WTC11 (cell line): ENCODE data around the gene GCK. TPM values are rescaled to one million over a fixed set of nuclear protein-coding genes. Genes with fewer than 3 reads are reported as not detected.

Source experiments
- ATAC-seq: fragments of 200-7000 bp; cut with Tn5 transposase; 2 replicates; pipeline ENCODE4 v1.10.0; 2021; ENCODE audit warnings: mild to moderate bottlenecking, moderate library complexity
- CTCF ChIA-PET: fragments of 300-600 bp; sonication (Branson Sonifier 250); formaldehyde crosslinking; loops from one replicate; lab custom pipeline; 2021; ENCODE audit warnings: antibody characterized with exemption; lab: Charles Lee
- POLR2A ChIA-PET: fragments of 350-600 bp; sonication (Branson Sonifier 250); formaldehyde crosslinking; loops from one replicate; lab custom pipeline; 2021; ENCODE audit warnings: antibody characterized with exemption; lab: Charles Lee
- DNase-seq: peaks from one replicate; pipeline ENCODE4 v3.0.0; 2021; ENCODE audit warnings: low spot score
- H3K27ac Mint-ChIP-seq: 2 replicates; pipeline ENCODE4 v1.8.0; 2021; ENCODE audit warnings: mixed read lengths
- H3K27me3 Mint-ChIP-seq: 2 replicates; pipeline ENCODE4 v1.8.0; 2021; ENCODE audit warnings: low read depth, mild to moderate bottlenecking, moderate library complexity, mixed read lengths
- H3K36me3 Mint-ChIP-seq: 2 replicates; pipeline ENCODE4 v1.8.0; 2021; ENCODE audit warnings: mixed read lengths
- H3K4me1 Mint-ChIP-seq: 2 replicates; pipeline ENCODE4 v1.8.0; 2022; ENCODE audit warnings: mixed read lengths
- H3K4me3 Mint-ChIP-seq: 2 replicates; pipeline ENCODE4 v1.8.0; 2021; ENCODE audit warnings: mild to moderate bottlenecking, moderate library complexity, mixed read lengths
- H3K9me3 Mint-ChIP-seq: 2 replicates; pipeline ENCODE4 v1.8.0; 2021; ENCODE audit warnings: mixed read lengths
- CBFB ChIP-seq: sonication (generic); formaldehyde crosslinking; IDR thresholded peaks from 2 replicates; pipeline ENCODE4 v1.8.1; 2022; ENCODE audit warnings: mild to moderate bottlenecking, low read depth, missing genetic modification reagents
- E2F4 ChIP-seq: sonication (generic); formaldehyde crosslinking; IDR thresholded peaks from 2 replicates; pipeline ENCODE4 v1.8.1; 2022; ENCODE audit warnings: low read depth, mild to moderate bottlenecking, moderate library complexity, missing genetic modification reagents, borderline replicate concordance
- ELF4 ChIP-seq: sonication (generic); formaldehyde crosslinking; IDR thresholded peaks from 2 replicates; pipeline ENCODE4 v1.8.1; 2022; ENCODE audit warnings: low read depth, mild to moderate bottlenecking, moderate library complexity, missing genetic modification reagents
- FOXK1 ChIP-seq: sonication (generic); formaldehyde crosslinking; IDR thresholded peaks from 2 replicates; pipeline ENCODE4 v1.8.0; 2022; ENCODE audit warnings: mild to moderate bottlenecking, moderate library complexity, missing genetic modification reagents
- NFYB ChIP-seq: sonication (generic); formaldehyde crosslinking; conservative IDR thresholded peaks from 2 replicates; pipeline ENCODE4 v1.8.0; 2022; ENCODE audit warnings: low read depth, missing genetic modification reagents
- NR2C2 ChIP-seq: sonication (generic); formaldehyde crosslinking; IDR thresholded peaks from 2 replicates; pipeline ENCODE4 v1.8.0; 2022; ENCODE audit warnings: mild to moderate bottlenecking, missing genetic modification reagents
- NR3C1 ChIP-seq: sonication (generic); formaldehyde crosslinking; conservative IDR thresholded peaks from 2 replicates; pipeline ENCODE4 v1.8.1; 2023; ENCODE audit warnings: low read depth, mild to moderate bottlenecking, missing genetic modification reagents
- OVOL2 ChIP-seq: fragments of 250-450 bp; sonication (Bioruptor Pico); IDR thresholded peaks from 2 replicates; pipeline ENCODE4 v1.9.0; 2021; ENCODE audit warnings: mild to moderate bottlenecking, borderline replicate concordance
- PRRX2 ChIP-seq: fragments of 250-450 bp; sonication (Bioruptor Pico); IDR thresholded peaks from 2 replicates; pipeline ENCODE4 v1.8.0; 2021; ENCODE audit warnings: mild to moderate bottlenecking
- RELA ChIP-seq: sonication (generic); formaldehyde crosslinking; IDR thresholded peaks from 2 replicates; pipeline ENCODE4 v1.8.1; 2022; ENCODE audit warnings: missing genetic modification reagents, mild to moderate bottlenecking, borderline replicate concordance
- RORB ChIP-seq: fragments of 250-450 bp; sonication (Bioruptor Pico); IDR thresholded peaks from 2 replicates; pipeline ENCODE4 v1.9.0; 2021; ENCODE audit warnings: mild to moderate bottlenecking
- SP1 ChIP-seq: sonication (generic); formaldehyde crosslinking; conservative IDR thresholded peaks from 2 replicates; pipeline ENCODE4 v1.8.1; 2022; ENCODE audit warnings: missing genetic modification reagents
- ZNF138 ChIP-seq: sonication (generic); formaldehyde crosslinking; conservative IDR thresholded peaks from 2 replicates; pipeline ENCODE4 v1.8.1; 2022; ENCODE audit warnings: mild to moderate bottlenecking, moderate library complexity, missing genetic modification reagents
- ZNF416 ChIP-seq: fragments of 250-450 bp; sonication (Bioruptor Pico); IDR thresholded peaks from 2 replicates; pipeline ENCODE4 v1.9.0; 2021; ENCODE audit warnings: mild to moderate bottlenecking, inconsistent platforms
- ZNF671 ChIP-seq: fragments of 250-450 bp; sonication (Bioruptor Pico); IDR thresholded peaks from 2 replicates; pipeline ENCODE4 v1.8.0; 2021; ENCODE audit warnings: mild to moderate bottlenecking
- total RNA-seq: library from RNA; stranded (reverse); gene quantifications from 3 replicates; pipeline ENCODE4 v1.2.3, GENCODE V29; 2021
- TF ChIP-seq, protein P1 (sequence below): sonication (generic); formaldehyde crosslinking; IDR thresholded peaks from 2 replicates; pipeline ENCODE4 v1.8.0; 2022; ENCODE audit warnings: mild to moderate bottlenecking, missing genetic modification reagents
- TF ChIP-seq, protein P2 (sequence below): sonication (generic); formaldehyde crosslinking; IDR thresholded peaks from 2 replicates; pipeline ENCODE4 v1.8.0; 2022; ENCODE audit warnings: missing genetic modification reagents

Gene GCK
- total RNA-seq, 1 experiment from 2014 or later, result 3.3 TPM

- Mint-ChIP-seq H3K4me3 (no peak overlapping the region), H3K4me1 (no peaks in the 10 kb centered on the region), H3K36me3 (no peaks in the 10 kb centered on the region), H3K9me3 (no peaks in the 10 kb centered on the region), H3K27me3 (no peaks in the 10 kb centered on the region; the same call in 1 of the 2 replicates), H3K27ac (no peak overlapping the region)
- POLR2A ChIA-PET, result no interaction called here
- CTCF ChIA-PET, result interaction anchor here (1.0 to 1.8 kb wide), 5 partner anchors 10 to 85 kb away, joined by 3 to 6 read pairs (median 3); partner anchors contain the start of gene AEBP1
- TF ChIP-seq CBFB (CRISPR knock-in tag), result no peak
- TF ChIP-seq NR2C2, result no peak
- no peak for TF ChIP-seq RORB (CRISPR knock-in tag)
- TF ChIP-seq PRRX2 (CRISPR knock-in tag), result no peak
- TF ChIP-seq OVOL2 (CRISPR knock-in tag), result no peak
- TF ChIP-seq, protein P1, sequence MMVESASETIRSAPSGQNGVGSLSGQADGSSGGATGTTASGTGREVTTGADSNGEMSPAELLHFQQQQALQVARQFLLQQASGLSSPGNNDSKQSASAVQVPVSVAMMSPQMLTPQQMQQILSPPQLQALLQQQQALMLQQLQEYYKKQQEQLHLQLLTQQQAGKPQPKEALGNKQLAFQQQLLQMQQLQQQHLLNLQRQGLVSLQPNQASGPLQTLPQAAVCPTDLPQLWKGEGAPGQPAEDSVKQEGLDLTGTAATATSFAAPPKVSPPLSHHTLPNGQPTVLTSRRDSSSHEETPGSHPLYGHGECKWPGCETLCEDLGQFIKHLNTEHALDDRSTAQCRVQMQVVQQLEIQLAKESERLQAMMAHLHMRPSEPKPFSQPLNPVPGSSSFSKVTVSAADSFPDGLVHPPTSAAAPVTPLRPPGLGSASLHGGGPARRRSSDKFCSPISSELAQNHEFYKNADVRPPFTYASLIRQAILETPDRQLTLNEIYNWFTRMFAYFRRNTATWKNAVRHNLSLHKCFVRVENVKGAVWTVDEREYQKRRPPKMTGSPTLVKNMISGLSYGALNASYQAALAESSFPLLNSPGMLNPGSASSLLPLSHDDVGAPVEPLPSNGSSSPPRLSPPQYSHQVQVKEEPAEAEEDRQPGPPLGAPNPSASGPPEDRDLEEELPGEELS (CRISPR knock-in tag), result no peak
- no peak for TF ChIP-seq ZNF671 (CRISPR knock-in tag)
- TF ChIP-seq, protein P2, sequence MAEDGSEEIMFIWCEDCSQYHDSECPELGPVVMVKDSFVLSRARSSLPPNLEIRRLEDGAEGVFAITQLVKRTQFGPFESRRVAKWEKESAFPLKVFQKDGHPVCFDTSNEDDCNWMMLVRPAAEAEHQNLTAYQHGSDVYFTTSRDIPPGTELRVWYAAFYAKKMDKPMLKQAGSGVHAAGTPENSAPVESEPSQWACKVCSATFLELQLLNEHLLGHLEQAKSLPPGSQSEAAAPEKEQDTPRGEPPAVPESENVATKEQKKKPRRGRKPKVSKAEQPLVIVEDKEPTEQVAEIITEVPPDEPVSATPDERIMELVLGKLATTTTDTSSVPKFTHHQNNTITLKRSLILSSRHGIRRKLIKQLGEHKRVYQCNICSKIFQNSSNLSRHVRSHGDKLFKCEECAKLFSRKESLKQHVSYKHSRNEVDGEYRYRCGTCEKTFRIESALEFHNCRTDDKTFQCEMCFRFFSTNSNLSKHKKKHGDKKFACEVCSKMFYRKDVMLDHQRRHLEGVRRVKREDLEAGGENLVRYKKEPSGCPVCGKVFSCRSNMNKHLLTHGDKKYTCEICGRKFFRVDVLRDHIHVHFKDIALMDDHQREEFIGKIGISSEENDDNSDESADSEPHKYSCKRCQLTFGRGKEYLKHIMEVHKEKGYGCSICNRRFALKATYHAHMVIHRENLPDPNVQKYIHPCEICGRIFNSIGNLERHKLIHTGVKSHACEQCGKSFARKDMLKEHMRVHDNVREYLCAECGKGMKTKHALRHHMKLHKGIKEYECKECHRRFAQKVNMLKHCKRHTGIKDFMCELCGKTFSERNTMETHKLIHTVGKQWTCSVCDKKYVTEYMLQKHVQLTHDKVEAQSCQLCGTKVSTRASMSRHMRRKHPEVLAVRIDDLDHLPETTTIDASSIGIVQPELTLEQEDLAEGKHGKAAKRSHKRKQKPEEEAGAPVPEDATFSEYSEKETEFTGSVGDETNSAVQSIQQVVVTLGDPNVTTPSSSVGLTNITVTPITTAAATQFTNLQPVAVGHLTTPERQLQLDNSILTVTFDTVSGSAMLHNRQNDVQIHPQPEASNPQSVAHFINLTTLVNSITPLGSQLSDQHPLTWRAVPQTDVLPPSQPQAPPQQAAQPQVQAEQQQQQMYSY (CRISPR knock-in tag), result no peak
- ATAC-seq, result peak; percentile 59
- DNase-seq, result no peak
Observed at GRCh38 chr7:44157116-44158080, 31.8 kb downstream of the GCK start.

GRCh38 chr7:44156453-44157010, 32.7 kb downstream of the GCK start:
- no peaks in the 10 kb centered on the region for H3K4me1 Mint-ChIP-seq
- H3K27ac Mint-ChIP-seq, result no peak overlapping the region
- no peaks in the 10 kb centered on the region for H3K27me3 Mint-ChIP-seq
- no peaks in the 10 kb centered on the region for H3K9me3 Mint-ChIP-seq
- ATAC-seq (no peak), DNase-seq (no peak)
- POLR2A ChIA-PET, result no interaction called here
- CTCF ChIA-PET, result interaction anchor here (1.0 to 1.8 kb wide), 5 partner anchors 9 to 84 kb away, joined by 3 to 6 read pairs (median 3); partner anchors contain the start of gene AEBP1
- H3K36me3 Mint-ChIP-seq, result no peaks in the 10 kb centered on the region
- TF ChIP-seq NR3C1 (CRISPR knock-in tag), result no peak
- no peak for TF ChIP-seq ZNF138 (CRISPR knock-in tag)
- TF ChIP-seq ZNF416 (CRISPR knock-in tag), result no peak
- no peak for TF ChIP-seq E2F4 (CRISPR knock-in tag)
- TF ChIP-seq SP1 (CRISPR knock-in tag), result no peak
- TF ChIP-seq NFYB (CRISPR knock-in tag), result no peak
- TF ChIP-seq ELF4 (CRISPR knock-in tag), result no peak
- no peak for TF ChIP-seq FOXK1 (CRISPR knock-in tag)
- TF ChIP-seq RELA (CRISPR knock-in tag), result no peak
- TF ChIP-seq, all 79 proteins: peak for 0
- H3K4me3 Mint-ChIP-seq, result no peak overlapping the region
